Measurements from ENCODE around the gene PEX14. TPM values are rescaled to one million over a fixed set of nuclear protein-coding genes. Genes with fewer than 3 reads are reported as not detected.

Gene PEX14
- total RNA-seq, 1 experiment from 2014 or later: 36.0 TPM

DNA sequence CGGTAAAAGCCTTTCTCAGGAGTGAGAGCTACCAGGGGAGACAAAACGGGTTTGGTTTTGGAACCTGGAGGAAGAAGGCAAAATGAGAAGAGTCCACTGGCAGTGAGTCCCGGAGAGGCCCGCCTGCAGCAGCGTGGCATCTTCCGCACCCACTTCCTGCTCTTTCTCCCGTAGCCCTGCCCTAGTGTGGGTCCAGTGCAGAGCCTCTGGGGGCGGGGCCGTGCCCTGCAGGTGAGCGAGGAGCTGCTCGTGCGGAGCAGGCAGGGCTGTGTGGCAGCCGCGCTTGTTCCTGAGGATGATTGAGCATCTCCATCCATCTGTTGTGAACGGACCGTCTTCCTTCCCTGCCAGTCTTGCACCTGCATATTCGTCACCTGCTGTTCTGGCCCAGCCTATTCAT, 66.5 kb downstream of the PEX14 start:
- Histone ChIP-seq H3K4me1 (ENCODE audit: control insufficient read depth, insufficient read depth, low read length) (no peaks in the 10 kb centered on the region), H3K9me3 (ENCODE audit: control insufficient read depth, insufficient read depth, low read depth, low read length) (no peaks in the 10 kb centered on the region), H3K27me3 (ENCODE audit: control insufficient read depth, insufficient read depth, low read length) (no peaks in the 10 kb centered on the region), H3K36me3 (ENCODE audit: control insufficient read depth, insufficient read depth, low read length) (no peaks in the 10 kb centered on the region; the same call in 1 of the 2 replicates), H3K27ac (ENCODE audit: low read length) (no peak overlapping the region), H3K4me3 (ENCODE audit: low read depth in 2 of 2, low read length in 2 of 2) (no peak overlapping the region)
- intact Hi-C loops (cut with micrococcal nuclease; ENCODE audit: unreplicated experiment): no loop called here
- DNase-seq (ENCODE audit: low read depth, low spot score) (no peak), ATAC-seq (no peak)
- in situ Hi-C loops (cut with HindIII; ENCODE audit: low pct_unique_long_range_greater_than_20kb, low sequenced_read_pairs): no loop called here
- ChIA-PET POLR2A (interaction anchor here (0.5 kb wide), 1 partner anchor 252 kb away, joined by 7 read pairs; no protein-coding TSS in a partner anchor), CTCF (no interaction called here)
- TF ChIP-seq CTCF (IDR thresholded peaks at IDR 0.05) (no peak), SIN3A (IDR thresholded peaks at IDR 0.05; ENCODE audit: borderline replicate concordance, insufficient read depth, low read depth, low read length) (no peak), POLR2AphosphoS5 (IDR thresholded peaks at IDR 0.05; ENCODE audit: low read depth, low read length) (no peak), TCF7L2 (IDR thresholded peaks at IDR 0.05; ENCODE audit: low read depth, low read length) (no peak)
- TF ChIP-seq, protein P1, sequence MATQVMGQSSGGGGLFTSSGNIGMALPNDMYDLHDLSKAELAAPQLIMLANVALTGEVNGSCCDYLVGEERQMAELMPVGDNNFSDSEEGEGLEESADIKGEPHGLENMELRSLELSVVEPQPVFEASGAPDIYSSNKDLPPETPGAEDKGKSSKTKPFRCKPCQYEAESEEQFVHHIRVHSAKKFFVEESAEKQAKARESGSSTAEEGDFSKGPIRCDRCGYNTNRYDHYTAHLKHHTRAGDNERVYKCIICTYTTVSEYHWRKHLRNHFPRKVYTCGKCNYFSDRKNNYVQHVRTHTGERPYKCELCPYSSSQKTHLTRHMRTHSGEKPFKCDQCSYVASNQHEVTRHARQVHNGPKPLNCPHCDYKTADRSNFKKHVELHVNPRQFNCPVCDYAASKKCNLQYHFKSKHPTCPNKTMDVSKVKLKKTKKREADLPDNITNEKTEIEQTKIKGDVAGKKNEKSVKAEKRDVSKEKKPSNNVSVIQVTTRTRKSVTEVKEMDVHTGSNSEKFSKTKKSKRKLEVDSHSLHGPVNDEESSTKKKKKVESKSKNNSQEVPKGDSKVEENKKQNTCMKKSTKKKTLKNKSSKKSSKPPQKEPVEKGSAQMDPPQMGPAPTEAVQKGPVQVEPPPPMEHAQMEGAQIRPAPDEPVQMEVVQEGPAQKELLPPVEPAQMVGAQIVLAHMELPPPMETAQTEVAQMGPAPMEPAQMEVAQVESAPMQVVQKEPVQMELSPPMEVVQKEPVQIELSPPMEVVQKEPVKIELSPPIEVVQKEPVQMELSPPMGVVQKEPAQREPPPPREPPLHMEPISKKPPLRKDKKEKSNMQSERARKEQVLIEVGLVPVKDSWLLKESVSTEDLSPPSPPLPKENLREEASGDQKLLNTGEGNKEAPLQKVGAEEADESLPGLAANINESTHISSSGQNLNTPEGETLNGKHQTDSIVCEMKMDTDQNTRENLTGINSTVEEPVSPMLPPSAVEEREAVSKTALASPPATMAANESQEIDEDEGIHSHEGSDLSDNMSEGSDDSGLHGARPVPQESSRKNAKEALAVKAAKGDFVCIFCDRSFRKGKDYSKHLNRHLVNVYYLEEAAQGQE (IDR thresholded peaks at IDR 0.05; ENCODE audit: insufficient read depth in 1 of 2, low read depth in 2 of 2, low read length in 1 of 2): no peak
- BruUV-seq (replicated peaks): no TSS peak

GRCh38 chr1:10544239-10544638, 69.5 kb downstream of the PEX14 start:
- POLR2A ChIA-PET: no interaction called here
- TF ChIP-seq CTCF (IDR thresholded peaks at IDR 0.05): no peak
- TF ChIP-seq, protein P1 (IDR thresholded peaks at IDR 0.05; ENCODE audit: insufficient read depth in 1 of 2, low read depth in 2 of 2, low read length in 1 of 2): no peak
- no peak for TF ChIP-seq POLR2AphosphoS5 (IDR thresholded peaks at IDR 0.05; ENCODE audit: low read depth, low read length)
- TF ChIP-seq SIN3A (IDR thresholded peaks at IDR 0.05; ENCODE audit: borderline replicate concordance, insufficient read depth, low read depth, low read length): no peak
- TF ChIP-seq TCF7L2 (IDR thresholded peaks at IDR 0.05; ENCODE audit: low read depth, low read length): no peak
- H3K4me3 ChIP-seq (ENCODE audit: low read depth in 2 of 2, low read length in 2 of 2): no peak overlapping the region
- no peaks in the 10 kb centered on the region; the same call in 1 of the 2 replicates for H3K36me3 ChIP-seq (ENCODE audit: control insufficient read depth, insufficient read depth, low read length)
- intact Hi-C loops (cut with micrococcal nuclease; ENCODE audit: unreplicated experiment) (no loop called here), in situ Hi-C loops (cut with HindIII; ENCODE audit: low pct_unique_long_range_greater_than_20kb, low sequenced_read_pairs) (no loop called here)
- ATAC-seq (no peak), DNase-seq (ENCODE audit: low read depth, low spot score) (no peak)
- BruUV-seq (replicated peaks): TSS peak; percentile 23
- no peaks in the 10 kb centered on the region for H3K27me3 ChIP-seq (ENCODE audit: control insufficient read depth, insufficient read depth, low read length)
- H3K9me3 ChIP-seq (ENCODE audit: control insufficient read depth, insufficient read depth, low read depth, low read length): no peaks in the 10 kb centered on the region
- no peak overlapping the region for H3K27ac ChIP-seq (ENCODE audit: low read length)
- no peaks in the 10 kb centered on the region for H3K4me1 ChIP-seq (ENCODE audit: control insufficient read depth, insufficient read depth, low read length)
- CTCF ChIA-PET: interaction anchor here (0.6 kb wide), 1 partner anchor 293 kb away, joined by 9 read pairs; no protein-coding TSS in a partner anchor

Measured in Panc1 (cell line).